RWPE1 (cell line): Measurements from ENCODE around the gene GALNT9.
"Not testable (repeated sequence)": the region's sequence is repeated elsewhere in the genome, so short reads cannot be mapped to it uniquely, and the experiment has no call there.

ENCODE experiments used
- CTCF ChIA-PET: fragments of 350-600 bp; sonication (Branson Sonifier 250); formaldehyde crosslinking; extraction: SDS; loops from one replicate; lab custom pipeline; 2021; lab: Yijun Ruan, JAX
- POLR2A ChIA-PET: fragments of 400-600 bp; formaldehyde crosslinking; extraction: SDS; loops from one replicate; lab custom pipeline; 2020; ENCODE audit warnings: antibody characterized with exemption; ENCODE audit not compliant: low non-redundant PET; lab: Yijun Ruan, JAX
- DNase-seq: peaks from one replicate; pipeline ENCODE4 v3.0.0; 2012; ENCODE audit warnings: low spot score
- H3K27ac ChIP-seq: fragments of 450-650 bp; 2 replicates; pipeline ENCODE4 v1.5.1; 2017
- TF ChIP-seq, protein P1 (sequence below): fragments of 450-650 bp; conservative IDR thresholded peaks from 2 replicates; pipeline ENCODE4 v1.5.1; 2017; ENCODE audit warnings: low read depth, mild to moderate bottlenecking

GALNT9 gene

DNA sequence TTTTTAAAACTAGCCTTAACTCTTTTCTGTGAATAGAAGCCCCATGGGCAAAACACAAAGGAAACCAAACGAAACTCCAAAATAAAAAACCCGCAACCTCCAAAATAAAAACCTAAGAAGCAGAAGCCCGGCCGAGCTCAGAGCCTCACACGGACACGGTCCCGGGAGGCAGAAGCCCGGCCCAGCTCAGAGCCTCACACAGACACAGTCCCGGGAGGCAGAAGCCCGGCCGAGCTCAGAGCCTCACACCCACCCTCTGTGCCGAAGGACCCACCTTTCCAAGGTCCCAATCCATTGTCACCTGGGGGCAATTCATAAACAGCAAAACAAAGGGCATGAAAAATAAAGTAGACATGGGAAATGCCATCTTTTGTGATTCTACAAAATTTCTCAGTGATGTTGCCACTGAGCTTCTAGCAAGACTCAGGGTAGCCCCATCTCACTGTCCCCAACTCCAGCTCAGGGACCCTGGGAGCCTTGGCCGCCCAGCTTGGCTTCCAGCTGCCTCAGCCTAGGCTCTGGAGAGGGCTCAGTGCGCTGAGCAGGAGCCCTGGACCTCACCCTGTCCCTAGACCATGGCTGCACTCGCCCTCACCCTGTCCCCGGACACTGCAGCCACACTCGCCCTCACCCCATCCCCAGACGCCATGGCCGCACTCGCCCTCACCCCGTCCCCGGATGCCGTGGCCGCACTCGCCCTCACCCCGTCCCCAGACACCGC is 82.2 kb downstream of the GALNT9 start:
- ChIA-PET POLR2A (no interaction called here), CTCF (no interaction called here)
- TF ChIP-seq, protein P1, sequence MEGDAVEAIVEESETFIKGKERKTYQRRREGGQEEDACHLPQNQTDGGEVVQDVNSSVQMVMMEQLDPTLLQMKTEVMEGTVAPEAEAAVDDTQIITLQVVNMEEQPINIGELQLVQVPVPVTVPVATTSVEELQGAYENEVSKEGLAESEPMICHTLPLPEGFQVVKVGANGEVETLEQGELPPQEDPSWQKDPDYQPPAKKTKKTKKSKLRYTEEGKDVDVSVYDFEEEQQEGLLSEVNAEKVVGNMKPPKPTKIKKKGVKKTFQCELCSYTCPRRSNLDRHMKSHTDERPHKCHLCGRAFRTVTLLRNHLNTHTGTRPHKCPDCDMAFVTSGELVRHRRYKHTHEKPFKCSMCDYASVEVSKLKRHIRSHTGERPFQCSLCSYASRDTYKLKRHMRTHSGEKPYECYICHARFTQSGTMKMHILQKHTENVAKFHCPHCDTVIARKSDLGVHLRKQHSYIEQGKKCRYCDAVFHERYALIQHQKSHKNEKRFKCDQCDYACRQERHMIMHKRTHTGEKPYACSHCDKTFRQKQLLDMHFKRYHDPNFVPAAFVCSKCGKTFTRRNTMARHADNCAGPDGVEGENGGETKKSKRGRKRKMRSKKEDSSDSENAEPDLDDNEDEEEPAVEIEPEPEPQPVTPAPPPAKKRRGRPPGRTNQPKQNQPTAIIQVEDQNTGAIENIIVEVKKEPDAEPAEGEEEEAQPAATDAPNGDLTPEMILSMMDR = no peak
- H3K27ac ChIP-seq = no peak overlapping the region
- DNase-seq = no peak

DNA sequence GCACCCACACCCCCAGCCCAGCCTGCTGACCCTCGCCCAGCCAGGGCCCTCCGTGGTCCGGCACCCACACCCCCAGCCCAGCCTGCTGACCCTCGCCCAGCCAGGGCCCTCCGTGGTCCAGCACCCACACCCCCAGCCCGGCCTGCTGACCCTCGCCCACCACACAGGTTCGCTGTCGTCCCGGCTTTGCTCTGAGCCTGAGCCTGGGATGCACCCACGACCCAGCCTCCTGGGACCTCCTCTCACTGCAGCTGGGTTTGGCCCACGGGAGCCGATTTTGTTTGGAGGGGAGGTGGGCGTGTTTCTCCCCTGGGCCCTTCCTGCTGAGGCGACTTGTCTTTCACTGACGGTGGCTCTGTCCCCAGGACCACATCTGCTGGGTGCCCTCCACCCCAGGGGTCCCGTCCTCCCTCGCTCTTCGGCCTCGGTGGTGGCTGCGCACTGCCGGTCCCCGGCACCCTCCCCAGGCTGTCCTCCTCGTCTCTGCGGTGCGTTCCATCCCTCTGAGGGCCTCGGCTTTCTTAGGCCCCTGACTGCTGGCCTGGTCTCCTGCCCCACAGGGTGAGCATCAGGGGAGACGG is 83.8 kb downstream of the GALNT9 start:
- no peak overlapping the region for H3K27ac ChIP-seq
- TF ChIP-seq, protein P1 = no peak
- DNase-seq = no peak
- ChIA-PET POLR2A (no interaction called here), CTCF (no interaction called here)

DNA sequence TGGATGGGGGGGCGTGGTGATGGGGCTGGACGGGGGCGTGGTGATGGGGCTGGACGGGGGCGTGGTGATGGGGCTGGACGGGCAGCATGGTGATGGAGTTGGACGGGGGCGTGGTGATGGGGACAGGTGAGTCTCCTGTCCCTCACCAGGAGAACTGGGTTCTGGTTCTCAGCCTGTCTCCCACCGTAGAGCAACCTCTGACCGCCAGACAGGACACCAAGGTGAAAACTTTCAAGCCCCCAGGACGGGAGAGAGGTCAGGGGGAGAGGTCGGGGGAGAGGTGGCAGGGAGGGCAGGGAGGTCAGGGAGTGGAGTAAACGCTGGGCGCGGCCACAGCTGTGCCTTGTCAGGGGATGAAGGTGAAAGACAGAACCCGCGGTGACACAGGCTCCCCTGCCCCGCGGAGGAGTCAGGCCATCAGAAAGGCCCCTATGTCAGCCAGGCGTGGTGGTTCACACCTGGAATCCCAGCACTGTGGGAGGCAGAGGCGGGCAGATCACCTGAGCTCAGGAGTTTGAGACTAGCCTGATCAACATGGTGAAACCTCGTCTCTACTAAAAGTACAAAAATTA is 84.6 kb downstream of the GALNT9 start:
- TF ChIP-seq, protein P1 = no peak
- POLR2A ChIA-PET = no interaction called here
- no peak overlapping the region for H3K27ac ChIP-seq
- DNase-seq = no peak
- CTCF ChIA-PET = no interaction called here

DNA sequence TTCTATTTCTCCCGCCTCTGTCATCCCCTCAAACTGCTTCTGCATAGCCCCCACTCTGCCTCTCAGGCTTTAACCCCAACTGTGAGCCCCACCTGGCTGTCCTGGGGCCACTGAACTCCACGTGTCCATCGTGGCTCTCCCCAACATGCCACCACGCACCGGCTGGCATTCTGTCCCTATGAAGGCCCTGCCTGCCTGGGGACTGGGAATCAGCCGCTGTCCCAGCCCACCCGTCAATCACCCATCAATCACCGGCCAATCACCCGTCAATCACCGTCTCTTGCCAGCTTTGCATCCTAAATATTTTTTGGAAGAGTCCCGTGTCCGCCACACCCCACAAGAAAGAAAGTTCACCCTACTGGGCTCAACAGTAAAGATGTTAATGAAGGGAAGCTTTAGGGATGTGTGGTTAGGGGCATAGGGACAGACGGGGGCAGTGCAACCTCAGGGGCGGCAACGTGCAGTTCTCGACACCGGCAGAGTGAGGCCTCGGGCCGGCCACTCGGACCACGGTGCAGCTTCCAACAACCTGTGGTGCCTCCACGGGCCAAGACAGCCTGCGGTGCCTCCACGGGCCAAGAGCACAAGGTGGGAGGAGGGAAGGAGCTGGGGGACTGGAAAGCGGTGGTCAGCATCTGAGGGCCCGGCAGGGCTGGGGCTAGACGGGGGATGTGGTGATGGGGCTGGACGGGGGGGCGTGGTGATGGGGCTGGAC is 85.6 kb downstream of the GALNT9 start:
- DNase-seq = no peak
- POLR2A ChIA-PET = no interaction called here
- no peak overlapping the region for H3K27ac ChIP-seq
- TF ChIP-seq, protein P1 = no peak
- CTCF ChIA-PET = no interaction called here

DNA sequence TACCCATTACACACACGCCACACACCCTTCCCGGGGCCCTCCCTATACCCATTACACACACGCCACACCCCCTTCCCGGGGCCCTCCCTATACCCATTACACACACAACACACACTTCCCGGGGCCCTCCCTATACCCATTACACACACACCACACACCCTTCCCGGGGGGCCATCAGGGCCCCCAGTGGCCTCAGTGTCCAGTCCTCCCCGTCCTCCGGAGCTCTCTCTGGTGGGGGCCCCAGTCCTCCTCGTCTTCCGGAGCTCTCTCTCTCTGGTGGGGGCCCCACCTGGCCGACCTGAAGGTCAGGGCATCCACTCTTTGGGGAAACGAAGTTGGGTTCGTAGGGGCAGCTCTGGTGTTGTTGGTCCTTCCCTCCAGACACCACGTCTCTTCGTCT is 86.2 kb downstream of the GALNT9 start:
- CTCF ChIA-PET, DNase-seq, H3K27ac ChIP-seq, POLR2A ChIA-PET: not testable (repeated sequence)

DNA sequence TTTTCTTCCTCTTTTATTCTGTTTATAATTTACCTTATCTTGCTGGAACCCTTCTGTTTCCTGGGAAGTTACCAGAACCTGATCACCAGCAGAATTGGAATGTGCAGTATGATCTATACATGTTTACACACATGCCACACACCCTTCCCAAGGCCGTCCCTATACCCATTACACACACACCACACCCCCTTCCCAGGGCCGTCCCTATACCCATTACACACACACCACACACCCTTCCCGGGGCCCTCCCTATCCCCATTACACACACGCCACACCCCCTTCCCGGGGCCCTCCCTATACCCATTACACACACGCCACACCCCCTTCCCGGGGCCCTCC is 88.8 kb downstream of the GALNT9 start:
- DNase-seq, H3K27ac ChIP-seq, POLR2A ChIA-PET, CTCF ChIA-PET: not testable (repeated sequence)

DNA sequence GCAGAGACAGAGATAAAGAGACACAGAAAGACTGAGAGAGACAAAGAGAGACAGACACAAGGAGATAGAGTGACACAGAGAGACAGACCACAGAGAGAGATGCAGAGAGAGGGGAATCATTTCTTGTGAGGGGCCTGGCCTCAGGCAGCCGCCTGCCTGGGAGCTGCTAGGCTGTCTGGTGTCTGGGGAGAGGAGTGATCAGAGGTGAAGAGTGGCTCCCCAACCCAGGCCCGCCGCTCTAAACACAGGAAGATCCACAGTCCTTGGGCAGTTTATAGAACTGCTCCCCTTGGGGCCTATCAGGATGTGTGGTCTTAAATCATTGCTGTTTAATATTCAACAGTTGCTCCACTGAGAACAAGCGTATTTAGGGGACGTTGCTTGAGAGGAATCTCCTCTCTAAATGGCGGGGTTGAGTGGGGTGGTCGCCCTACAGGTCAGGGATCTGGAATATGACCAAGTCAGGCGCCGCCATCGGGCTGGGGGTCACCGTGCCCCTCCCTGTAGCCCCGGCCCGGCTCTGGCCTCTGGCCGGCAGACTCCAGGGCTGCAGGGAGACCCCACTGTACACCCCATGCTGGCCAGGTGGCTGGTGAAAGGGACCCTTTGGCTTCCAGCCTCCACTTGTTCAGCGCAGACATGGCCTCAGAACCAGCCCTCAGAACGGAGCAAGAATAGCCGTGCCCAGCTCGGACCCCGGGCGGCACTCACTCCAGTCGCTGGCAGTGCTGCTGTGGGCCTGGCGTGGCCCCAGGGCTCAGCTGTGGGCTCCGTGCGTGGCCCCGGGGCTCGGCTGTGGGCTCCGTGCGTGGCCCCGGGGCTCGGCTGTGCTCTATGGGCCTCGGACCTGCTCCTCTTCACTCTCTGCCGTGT is 89.4 kb downstream of the GALNT9 start:
- TF ChIP-seq, protein P1 = no peak
- ChIA-PET CTCF (interaction anchor here (0.6 kb wide), 1 partner anchor 409 kb away, joined by 4 read pairs; no protein-coding TSS in a partner anchor), POLR2A (no interaction called here)
- no peak overlapping the region for H3K27ac ChIP-seq
- DNase-seq = no peak
